SK-N-MC (cell line): ENCODE results near the gene ATP4B.

Source experiments
- DNase-seq: peaks from one replicate; pipeline ENCODE4 v3.0.0-alpha.2; 2011; ENCODE audit warnings: low read depth, low spot score
- H3K27ac ChIP-seq: fragments of 200-600 bp; sonication (generic); 2 replicates; pipeline ENCODE4 v1.5.1; 2016; ENCODE audit warnings: mixed run types
- H3K36me3 ChIP-seq: fragments of 200-600 bp; sonication (generic); 2 replicates; pipeline ENCODE4 v1.6.1; 2017; ENCODE audit warnings: antibody characterized with exemption, low read length, mixed read lengths; ENCODE audit not compliant: insufficient read depth
- H3K4me3 ChIP-seq: fragments of 200-600 bp; sonication (generic); 2 replicates; pipeline ENCODE4 v1.5.1; 2016
- H3K9ac ChIP-seq: fragments of 200-600 bp; sonication (generic); 2 replicates; pipeline ENCODE4 v1.8.0; 2017; ENCODE audit warnings: mixed run types, mixed read lengths; ENCODE audit not compliant: insufficient read length
- H3K9me3 ChIP-seq: fragments of 200-600 bp; sonication (generic); 2 replicates; pipeline ENCODE4 v1.6.1; 2017; ENCODE audit warnings: low read depth, mild to moderate bottlenecking, antibody characterized with exemption, low read length, moderate library complexity, mixed read lengths
- EZH2 ChIP-seq: fragments of 200-600 bp; sonication (generic); IDR thresholded peaks from one replicate; pipeline ENCODE4 v1.6.1; 2017; ENCODE audit warnings: antibody characterized with exemption
- FOXP2 ChIP-seq: optimal IDR thresholded peaks from 2 replicates; pipeline ENCODE3; 2011; ENCODE audit warnings: mild to moderate bottlenecking, moderate library complexity; ENCODE audit not compliant: insufficient read depth; ENCODE audit errors: extremely low read length, control extremely low read depth
- POLR2AphosphoS5 ChIP-seq: IDR thresholded peaks from 2 replicates; pipeline ENCODE4 v1.6.1; 2012; ENCODE audit warnings: mild to moderate bottlenecking, low read depth, low read length, borderline replicate concordance

ATP4B gene

DNA sequence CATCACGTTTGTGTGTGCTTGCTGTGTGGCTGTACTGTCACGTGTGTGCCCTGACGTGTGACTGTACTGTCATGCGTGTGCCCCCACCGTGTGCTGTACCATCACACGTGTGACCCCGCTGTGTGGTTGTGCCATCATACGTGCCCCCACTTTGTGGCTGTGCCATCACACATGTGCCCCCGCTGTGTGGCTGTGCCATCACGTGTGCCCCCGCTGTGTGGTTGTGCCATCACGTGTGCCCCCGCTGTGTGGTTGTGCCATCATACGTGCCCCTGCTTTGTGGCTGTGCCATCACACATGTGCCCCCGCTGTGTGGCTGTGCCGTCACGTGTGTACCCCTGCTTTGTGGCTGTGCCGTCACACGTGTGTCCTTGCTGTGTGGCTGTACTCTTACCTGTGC, 47.7 kb downstream of the ATP4B start:
- Histone ChIP-seq H3K36me3 (peaks cover 80% of the 10 kb centered on the region), H3K4me3 (no peak overlapping the region), H3K9ac (no peak overlapping the region), H3K27ac (no peak overlapping the region), H3K9me3 (no peaks in the 10 kb centered on the region)
- TF ChIP-seq POLR2AphosphoS5 (no peak), FOXP2 (no peak), EZH2 (no peak)
- no peak for DNase-seq

DNA sequence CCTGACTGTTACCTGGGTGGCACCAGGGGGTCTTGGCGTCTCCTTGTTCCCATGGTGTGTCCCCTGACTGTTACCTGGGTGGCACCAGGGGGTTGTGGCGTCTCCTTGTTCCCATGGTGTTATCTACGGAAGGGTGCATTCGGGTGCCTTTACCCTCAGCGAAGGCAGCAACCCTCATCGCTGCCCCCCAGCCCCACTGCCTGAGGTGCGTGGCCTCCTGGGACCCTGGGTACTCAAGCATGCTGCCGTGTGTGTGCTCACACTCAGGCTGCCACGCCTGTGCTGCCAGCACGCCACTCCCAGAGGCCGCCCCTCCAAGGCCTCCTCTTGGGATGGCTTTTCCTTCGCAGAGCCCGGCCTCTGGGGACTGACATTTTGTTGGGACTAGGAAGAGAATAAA, 48.4 kb downstream of the ATP4B start:
- peaks cover 80% of the 10 kb centered on the region for H3K36me3 ChIP-seq

GRCh38 chr13:113608967-113609533, 48.9 kb downstream of the ATP4B start:
- no peak overlapping the region for H3K9ac ChIP-seq
- H3K36me3 ChIP-seq, result peaks cover 77% of the 10 kb centered on the region
- no peak overlapping the region for H3K27ac ChIP-seq
- no peaks in the 10 kb centered on the region for H3K9me3 ChIP-seq
- H3K4me3 ChIP-seq, result no peak overlapping the region
- no peak for TF ChIP-seq POLR2AphosphoS5
- no peak for TF ChIP-seq EZH2
- TF ChIP-seq FOXP2, result no peak
- DNase-seq, result no peak

More for the DNA sequence above, 48.4 kb downstream of the ATP4B start:
- no peak for DNase-seq
- Histone ChIP-seq H3K9me3 (no peaks in the 10 kb centered on the region), H3K27ac (no peak overlapping the region), H3K9ac (no peak overlapping the region), H3K4me3 (no peak overlapping the region)
- TF ChIP-seq EZH2 (no peak), FOXP2 (no peak), POLR2AphosphoS5 (no peak)

- no peak overlapping the region for H3K27ac ChIP-seq
- peaks cover 73% of the 10 kb centered on the region for H3K36me3 ChIP-seq
- H3K9ac ChIP-seq, result no peak overlapping the region
- H3K4me3 ChIP-seq, result no peak overlapping the region
- no peaks in the 10 kb centered on the region for H3K9me3 ChIP-seq
- no peak for TF ChIP-seq FOXP2
- no peak for TF ChIP-seq POLR2AphosphoS5
- no peak for TF ChIP-seq EZH2
- DNase-seq, result no peak
Measured at GRCh38 chr13:113607889-113608635, 49.9 kb downstream of the ATP4B start.

DNA sequence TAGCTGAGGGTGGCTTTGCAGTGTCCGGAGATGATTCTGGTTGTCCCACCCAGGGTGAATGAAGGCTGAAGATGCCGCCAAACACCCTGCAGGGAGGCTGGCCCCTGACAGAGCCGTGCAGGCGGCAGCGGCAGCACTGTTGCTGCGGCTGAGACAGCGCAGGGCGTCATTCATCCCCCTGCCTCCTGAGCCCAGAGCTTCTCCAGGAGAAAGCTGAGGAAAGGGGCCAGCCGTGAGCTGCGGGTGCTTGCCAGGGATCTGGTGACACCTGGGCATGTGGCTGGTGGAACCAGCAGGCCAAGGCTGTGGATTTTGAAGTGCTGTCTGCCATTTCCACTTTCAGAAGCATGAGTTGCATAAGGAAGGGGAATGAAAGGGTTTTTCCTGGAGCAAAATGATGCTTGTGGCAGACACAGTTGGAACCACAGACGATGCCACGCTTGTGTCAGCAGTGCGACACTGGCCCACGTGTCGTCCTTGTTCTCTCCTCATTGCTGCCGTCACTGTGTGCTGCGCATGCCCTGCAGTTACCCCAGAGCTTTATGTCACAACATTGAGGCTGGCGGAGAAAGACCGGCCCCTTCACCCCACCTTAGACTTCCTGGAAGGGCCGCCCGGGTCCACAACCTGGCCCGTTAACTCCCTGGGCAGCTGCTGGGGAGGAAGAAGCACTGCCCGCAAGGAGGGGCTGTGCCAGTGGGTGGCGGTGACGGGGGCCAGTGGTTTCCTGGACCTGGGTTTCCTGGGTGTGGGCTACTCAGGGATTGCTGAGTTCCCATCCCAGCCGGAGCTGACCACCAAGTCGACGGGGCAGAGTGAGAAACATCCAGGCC, 50.7 kb downstream of the ATP4B start:
- Histone ChIP-seq H3K27ac (no peak overlapping the region), H3K9me3 (no peaks in the 10 kb centered on the region), H3K36me3 (peaks cover 69% of the 10 kb centered on the region), H3K9ac (no peak overlapping the region), H3K4me3 (no peak overlapping the region)
- TF ChIP-seq EZH2, result no peak
- no peak for DNase-seq

GRCh38 chr13:113605866-113606438, 52.0 kb downstream of the ATP4B start:
- peaks cover 56% of the 10 kb centered on the region for H3K36me3 ChIP-seq
- no peak for DNase-seq
- H3K9ac ChIP-seq, result no peak overlapping the region
- H3K4me3 ChIP-seq, result no peak overlapping the region
- TF ChIP-seq FOXP2, result no peak
- no peak overlapping the region for H3K27ac ChIP-seq
- H3K9me3 ChIP-seq, result no peaks in the 10 kb centered on the region

DNA sequence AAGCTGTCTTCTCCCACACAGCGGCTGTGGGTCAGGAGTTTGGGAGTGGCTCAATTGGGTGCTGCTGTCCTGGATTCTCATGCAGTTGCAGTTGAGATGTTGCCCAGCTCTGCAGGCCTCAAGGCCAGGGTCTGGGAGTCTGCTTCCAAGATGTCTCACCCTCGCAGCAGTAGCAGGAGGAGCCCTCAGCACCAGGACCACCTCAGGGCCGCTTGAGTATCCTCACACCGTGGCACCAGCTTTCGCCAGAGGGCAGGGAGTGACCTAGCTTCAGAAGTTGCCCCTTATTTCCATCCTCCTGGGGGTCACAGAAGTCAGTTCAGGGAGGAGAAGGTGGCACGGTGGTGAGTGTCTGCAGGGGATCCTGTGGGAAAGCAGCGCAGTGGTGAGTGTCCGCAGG, 52.5 kb downstream of the ATP4B start:
- peaks cover 56% of the 10 kb centered on the region for H3K36me3 ChIP-seq
- no peak overlapping the region for H3K9ac ChIP-seq
- H3K9me3 ChIP-seq, result no peaks in the 10 kb centered on the region
- H3K4me3 ChIP-seq, result no peak overlapping the region
- DNase-seq, result no peak
- H3K27ac ChIP-seq, result no peak overlapping the region
- TF ChIP-seq POLR2AphosphoS5 (no peak), EZH2 (no peak), FOXP2 (no peak)

DNA sequence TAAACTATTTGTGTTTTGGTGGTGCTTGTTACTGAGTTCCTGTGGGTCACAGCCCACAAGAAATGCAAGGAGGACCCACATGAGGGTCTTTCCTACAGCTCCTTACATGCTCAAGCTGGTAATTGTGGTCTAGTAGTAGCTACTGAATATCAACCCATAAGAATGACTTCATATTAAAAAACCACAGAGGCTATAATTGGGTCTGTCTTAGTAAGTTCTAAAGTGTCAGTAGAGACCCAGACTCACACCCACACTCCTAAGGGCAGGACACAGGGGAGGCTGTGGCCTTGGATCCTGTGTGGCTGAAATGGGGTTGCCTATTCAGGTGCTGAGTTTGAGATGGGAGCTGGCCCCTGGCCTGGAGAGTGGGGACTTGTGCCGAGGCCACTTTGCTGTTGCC, 53.8 kb downstream of the ATP4B start:
- Histone ChIP-seq H3K9ac (no peak overlapping the region), H3K36me3 (peaks cover 57% of the 10 kb centered on the region), H3K4me3 (no peak overlapping the region), H3K27ac (no peak overlapping the region), H3K9me3 (no peaks in the 10 kb centered on the region)
- no peak for TF ChIP-seq FOXP2
- TF ChIP-seq POLR2AphosphoS5, result no peak
- TF ChIP-seq EZH2, result no peak
- no peak for DNase-seq
